ENCODE results near the gene CTBP2. TPM values are rescaled to one million over a fixed set of nuclear protein-coding genes. Genes with fewer than 3 reads are reported as not detected.

Gene CTBP2
- total and polyA plus RNA-seq, 10 donors, result 6.7 to 74.4 (median 40.1) TPM

- no peaks in the 10 kb centered on the region for H3K27me3 ChIP-seq (replicated peaks in 1 of 7)
- H3K4me1 ChIP-seq, result peaks cover 0 to 60% (median 31%) of the 10 kb centered on the region in 6 donors
- intact Hi-C loops (cut with DNase I; ENCODE audit: low total_unique reads), result no loop called here
- TF ChIP-seq CTCF (IDR thresholded peaks at IDR 0.05 in 8 of 11, conservative IDR thresholded peaks at IDR 0.05 in 3 of 11) (no peak), POLR2A (IDR thresholded peaks at IDR 0.05) (no peak), POLR2AphosphoS5 (IDR thresholded peaks at IDR 0.05) (no peak)
- WGBS, 5 donors, result 89 to 94% (median 90%) methylated on average over 22 of the region's 22 CpGs
- no peak overlapping the region for H3K27ac ChIP-seq
- no peaks in the 10 kb centered on the region for H3K9me3 ChIP-seq
- no peak overlapping the region for H3K4me3 ChIP-seq
- DNase-seq, result peak; percentile 40
- H3K36me3 ChIP-seq, result peaks cover 0 to 16% (median 3%) of the 10 kb centered on the region in 6 donors
These were observed 34.2 kb downstream of the CTBP2 start for GRCh38 chr10:125125951-125126735.

GRCh38 chr10:125124907-125125306 is 35.5 kb downstream of the CTBP2 start:
- DNase-seq, result peak; percentile 29
- H3K27ac ChIP-seq, result peak overlapping the region in 1 of 8 donors; percentile 80

GRCh38 chr10:125124115-125124487 is 36.3 kb downstream of the CTBP2 start:
- intact Hi-C loops (cut with DNase I; ENCODE audit: low total_unique reads), result no loop called here
- peaks cover 10 to 74% (median 42%) of the 10 kb centered on the region in 6 donors for H3K4me1 ChIP-seq
- WGBS, 5 donors, result 53 to 74% (median 65%) methylated on average over 11 of the region's 11 CpGs
- DNase-seq, result no peak
- no peaks in the 10 kb centered on the region for H3K27me3 ChIP-seq (replicated peaks in 1 of 7)
- no peaks in the 10 kb centered on the region for H3K36me3 ChIP-seq
- H3K27ac ChIP-seq, result peak overlapping the region; percentile 1 to 80 (median 70)
- H3K4me3 ChIP-seq, result no peak overlapping the region
- H3K9me3 ChIP-seq, result no peaks in the 10 kb centered on the region
- no peak for TF ChIP-seq POLR2AphosphoS5 (IDR thresholded peaks at IDR 0.05)
- TF ChIP-seq POLR2A (IDR thresholded peaks at IDR 0.05), result no peak
- no peak for TF ChIP-seq CTCF (IDR thresholded peaks at IDR 0.05 in 8 of 11, conservative IDR thresholded peaks at IDR 0.05 in 3 of 11)

More at GRCh38 chr10:125124907-125125306, 35.5 kb downstream of the CTBP2 start:
- 71 to 88% (median 85%) methylated on average over 10 of the region's 10 CpGs for WGBS, 5 donors
- Histone ChIP-seq H3K27me3 (replicated peaks in 1 of 7) (no peaks in the 10 kb centered on the region), H3K9me3 (no peaks in the 10 kb centered on the region), H3K4me3 (no peak overlapping the region), H3K4me1 (peaks cover 9 to 73% (median 39%) of the 10 kb centered on the region in 6 donors), H3K36me3 (peaks cover 0 to 3% (median 0%) of the 10 kb centered on the region in 6 donors)
- TF ChIP-seq POLR2AphosphoS5 (IDR thresholded peaks at IDR 0.05), result no peak
- no peak for TF ChIP-seq CTCF (IDR thresholded peaks at IDR 0.05 in 8 of 11, conservative IDR thresholded peaks at IDR 0.05 in 3 of 11)
- TF ChIP-seq POLR2A (IDR thresholded peaks at IDR 0.05), result no peak
- intact Hi-C loops (cut with DNase I; ENCODE audit: low total_unique reads), result no loop called here

GRCh38 chr10:125123476-125124114 is 36.8 kb downstream of the CTBP2 start:
- Histone ChIP-seq H3K4me1 (peaks cover 10 to 74% (median 42%) of the 10 kb centered on the region in 6 donors), H3K27ac (peak overlapping the region; percentile 1 to 80 (median 70)), H3K27me3 (replicated peaks in 1 of 7) (no peaks in the 10 kb centered on the region), H3K9me3 (no peaks in the 10 kb centered on the region), H3K4me3 (no peak overlapping the region), H3K36me3 (no peaks in the 10 kb centered on the region)
- intact Hi-C loops (cut with DNase I; ENCODE audit: low total_unique reads), result no loop called here
- TF ChIP-seq CTCF (IDR thresholded peaks at IDR 0.05 in 8 of 11, conservative IDR thresholded peaks at IDR 0.05 in 3 of 11), result no peak
- TF ChIP-seq POLR2AphosphoS5 (IDR thresholded peaks at IDR 0.05), result peak in 2 of 3 donors; percentile 46 to 50
- no peak for TF ChIP-seq POLR2A (IDR thresholded peaks at IDR 0.05)
- DNase-seq, result peak; percentile 76
- WGBS, 5 donors, result 57 to 70% (median 62%) methylated on average over 12 to 13 of the region's 13 CpGs

All from spleen (tissue), 11 donors.